ENCODE results near the gene NTNG2.

The NTNG2 gene

GRCh38 chr9:132242621-132243155, 80.8 kb downstream of the NTNG2 start:
- Histone ChIP-seq H3K27ac (no peak overlapping the region), H3K4me3 (ENCODE audit: low read depth, low read length) (peak overlapping the region; percentile 59), H3K36me3 (replicated peaks) (no peaks in the 10 kb centered on the region), H3K27me3 (replicated peaks) (peaks cover 2% of the 10 kb centered on the region)
- no peak for DNase-seq
- in situ Hi-C loops (cut with HindIII; ENCODE audit: low pct_ligation_motif_present, low sequenced_read_pairs): no loop called here
- TF ChIP-seq, protein P1, sequence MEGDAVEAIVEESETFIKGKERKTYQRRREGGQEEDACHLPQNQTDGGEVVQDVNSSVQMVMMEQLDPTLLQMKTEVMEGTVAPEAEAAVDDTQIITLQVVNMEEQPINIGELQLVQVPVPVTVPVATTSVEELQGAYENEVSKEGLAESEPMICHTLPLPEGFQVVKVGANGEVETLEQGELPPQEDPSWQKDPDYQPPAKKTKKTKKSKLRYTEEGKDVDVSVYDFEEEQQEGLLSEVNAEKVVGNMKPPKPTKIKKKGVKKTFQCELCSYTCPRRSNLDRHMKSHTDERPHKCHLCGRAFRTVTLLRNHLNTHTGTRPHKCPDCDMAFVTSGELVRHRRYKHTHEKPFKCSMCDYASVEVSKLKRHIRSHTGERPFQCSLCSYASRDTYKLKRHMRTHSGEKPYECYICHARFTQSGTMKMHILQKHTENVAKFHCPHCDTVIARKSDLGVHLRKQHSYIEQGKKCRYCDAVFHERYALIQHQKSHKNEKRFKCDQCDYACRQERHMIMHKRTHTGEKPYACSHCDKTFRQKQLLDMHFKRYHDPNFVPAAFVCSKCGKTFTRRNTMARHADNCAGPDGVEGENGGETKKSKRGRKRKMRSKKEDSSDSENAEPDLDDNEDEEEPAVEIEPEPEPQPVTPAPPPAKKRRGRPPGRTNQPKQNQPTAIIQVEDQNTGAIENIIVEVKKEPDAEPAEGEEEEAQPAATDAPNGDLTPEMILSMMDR (IDR thresholded peaks at IDR 0.05; ENCODE audit: low read depth, low read length, missing control alignments): no peak

- H3K27me3 ChIP-seq (replicated peaks): peaks cover 2% of the 10 kb centered on the region
- TF ChIP-seq, protein P1 (IDR thresholded peaks at IDR 0.05; ENCODE audit: low read depth, low read length, missing control alignments): no peak
- H3K36me3 ChIP-seq (replicated peaks): no peaks in the 10 kb centered on the region
- in situ Hi-C loops (cut with HindIII; ENCODE audit: low pct_ligation_motif_present, low sequenced_read_pairs): no loop called here
- no peak for DNase-seq
- H3K27ac ChIP-seq: no peak overlapping the region
- no peak overlapping the region for H3K4me3 ChIP-seq (ENCODE audit: low read depth, low read length)
Observed at GRCh38 chr9:132243156-132244074, 81.6 kb downstream of the NTNG2 start.

DNA sequence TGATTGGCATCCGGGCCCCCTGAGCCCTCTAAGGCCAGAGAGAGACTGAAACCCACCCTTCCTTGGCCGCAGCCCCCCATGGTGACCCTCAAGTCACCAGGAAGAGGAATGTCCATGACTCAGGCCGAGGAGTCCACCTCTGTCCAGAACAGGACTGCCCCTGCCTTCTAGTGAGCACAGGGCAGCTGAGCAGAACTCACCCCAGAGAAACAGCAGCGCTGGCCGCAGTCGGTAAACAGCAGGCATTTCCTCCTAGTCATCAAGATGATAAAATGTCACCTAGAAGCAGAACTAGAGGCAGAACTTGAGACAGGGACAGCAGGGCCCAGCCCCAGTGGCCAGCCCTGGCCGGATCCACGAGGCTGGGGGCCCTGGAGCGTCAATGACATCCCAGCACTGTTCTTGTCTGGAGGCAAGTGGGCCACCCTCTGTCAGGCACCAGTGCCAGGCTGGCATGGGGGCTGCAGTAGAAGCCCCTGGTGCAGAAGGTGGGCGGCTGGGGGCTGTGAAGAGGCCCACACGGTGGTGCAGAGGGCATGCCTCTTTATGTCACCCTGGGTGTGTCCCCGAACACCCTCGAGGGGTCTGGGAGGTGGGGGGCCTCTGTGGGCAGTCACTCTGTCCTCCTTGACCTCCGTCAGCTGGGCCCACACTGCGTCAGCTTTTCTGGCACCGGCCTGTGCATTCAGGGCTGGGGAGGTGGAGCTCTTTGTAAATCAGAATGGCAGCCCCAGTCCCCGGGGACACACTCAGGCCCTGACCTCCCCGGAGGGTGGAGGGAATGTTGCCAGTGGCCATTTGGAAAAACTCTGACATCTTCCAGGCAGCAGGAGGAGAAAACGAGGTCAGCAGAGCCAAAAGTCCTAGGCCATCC, 83.0 kb downstream of the NTNG2 start:
- DNase-seq: no peak
- H3K27ac ChIP-seq: no peak overlapping the region
- TF ChIP-seq, protein P1 (IDR thresholded peaks at IDR 0.05; ENCODE audit: low read depth, low read length, missing control alignments): no peak
- no peak overlapping the region for H3K4me3 ChIP-seq (ENCODE audit: low read depth, low read length)
- in situ Hi-C loops (cut with HindIII; ENCODE audit: low pct_ligation_motif_present, low sequenced_read_pairs): no loop called here
- no peaks in the 10 kb centered on the region for H3K36me3 ChIP-seq (replicated peaks)
- peaks cover 2% of the 10 kb centered on the region for H3K27me3 ChIP-seq (replicated peaks)

DNA sequence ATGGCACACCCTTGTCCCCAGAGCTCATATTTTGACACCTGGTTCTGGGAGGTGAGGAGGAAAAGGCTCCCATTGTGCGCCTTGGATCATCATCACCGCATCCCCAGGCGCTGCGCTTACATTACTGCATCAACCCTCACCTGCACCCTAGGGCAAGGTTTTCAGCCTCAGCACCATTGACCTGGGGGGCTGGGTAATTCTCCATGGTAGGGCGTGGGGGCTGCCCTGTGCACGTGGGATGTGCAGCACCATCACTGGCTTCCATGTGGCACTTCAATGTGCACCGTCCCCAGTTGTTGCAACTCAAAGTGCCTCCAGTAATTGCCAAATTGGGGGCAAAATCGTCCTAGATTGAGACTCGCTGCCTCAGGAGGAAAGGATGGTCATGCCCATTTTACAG, 83.6 kb downstream of the NTNG2 start:
- TF ChIP-seq, protein P1 (IDR thresholded peaks at IDR 0.05; ENCODE audit: low read depth, low read length, missing control alignments): no peak
- DNase-seq: no peak
- in situ Hi-C loops (cut with HindIII; ENCODE audit: low pct_ligation_motif_present, low sequenced_read_pairs): no loop called here
- no peak overlapping the region for H3K4me3 ChIP-seq (ENCODE audit: low read depth, low read length)
- no peak overlapping the region for H3K27ac ChIP-seq
- H3K27me3 ChIP-seq (replicated peaks): peaks cover under 1% of the 10 kb centered on the region
- no peaks in the 10 kb centered on the region for H3K36me3 ChIP-seq (replicated peaks)

DNA sequence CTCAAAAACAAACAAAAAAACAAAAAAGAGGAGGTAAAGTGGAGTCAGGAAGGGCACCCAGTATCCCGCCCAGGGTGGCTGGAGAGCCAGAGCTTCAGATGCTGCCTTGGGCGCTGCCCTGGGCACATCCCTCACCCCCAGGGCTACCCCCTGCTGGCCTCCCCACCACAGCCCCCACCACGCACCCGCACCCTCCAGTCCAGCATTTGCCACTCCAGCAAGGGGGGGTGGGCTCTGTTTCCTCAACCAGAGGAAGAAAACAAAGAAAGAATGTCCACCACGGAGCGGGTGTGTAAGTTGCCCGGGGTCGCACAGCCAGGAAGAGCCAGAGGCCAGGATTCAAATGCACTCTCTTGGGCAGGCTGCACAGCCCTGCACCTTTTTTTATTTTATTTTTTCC, 86.1 kb downstream of the NTNG2 start:
- H3K4me3 ChIP-seq (ENCODE audit: low read depth, low read length): no peak overlapping the region
- in situ Hi-C loops (cut with HindIII; ENCODE audit: low pct_ligation_motif_present, low sequenced_read_pairs): no loop called here
- H3K27me3 ChIP-seq (replicated peaks): no peaks in the 10 kb centered on the region
- no peak for DNase-seq
- H3K36me3 ChIP-seq (replicated peaks): no peaks in the 10 kb centered on the region
- no peak overlapping the region for H3K27ac ChIP-seq
- TF ChIP-seq, protein P1 (IDR thresholded peaks at IDR 0.05; ENCODE audit: low read depth, low read length, missing control alignments): no peak
